ENCODE data around the gene RGL2. TPM values are rescaled to one million over a fixed set of nuclear protein-coding genes. Genes with fewer than 3 reads are reported as not detected.
"Not testable (repeated sequence)": the region's sequence is repeated elsewhere in the genome, so short reads cannot be mapped to it uniquely, and the experiment has no call there.

Gene RGL2
- total RNA-seq, 1 donor from 2014 or later: 66.5 TPM

GRCh38 chr6:33289784-33290315, 8.9 kb downstream of the RGL2 start:
- no peaks in the 10 kb centered on the region for H3K27me3 Mint-ChIP-seq
- ATAC-seq (ENCODE audit: low read depth) (no peak), DNase-seq (no peak)
- CTCF ChIA-PET: interaction anchor here (0.7 to 3.9 kb wide), 6 partner anchors 8 to 55 kb away, joined by 3 to 21 read pairs (median 6); partner anchors contain the start of genes B3GALT4, RPS18 and VPS52
- intact Hi-C loops (cut with micrococcal nuclease): loop anchor here (1.0 to 2.0 kb wide), 6 partner anchors 9 to 90 kb away; partner anchors contain the start of genes B3GALT4, RXRB, SLC39A7 and VPS52
- H3K27ac Mint-ChIP-seq: peak overlapping the region; percentile 95
- no peak for TF ChIP-seq CTCF (IDR thresholded peaks at IDR 0.05)
- H3K36me3 Mint-ChIP-seq (ENCODE audit: low read depth): peaks cover 80% of the 10 kb centered on the region
- peaks cover 48% of the 10 kb centered on the region for H3K4me1 Mint-ChIP-seq
- H3K4me3 Mint-ChIP-seq: peak overlapping the region; percentile 100
- POLR2A ChIA-PET: interaction anchor here (0.6 to 5.4 kb wide), 19 partner anchors 8 to 451 kb away, joined by 3 to 80 read pairs (median 7); partner anchors contain the start of genes B3GALT4, CUTA, RGL2 and RPS18
- H3K9me3 Mint-ChIP-seq: no peaks in the 10 kb centered on the region

GRCh38 chr6:33288921-33289783, 9.6 kb downstream of the RGL2 start, which contains the start of the genes PFDN6 and WDR46:
Gene PFDN6, plus strand, starts transcription at chr6:33289601. Its CDS starts 256 bp downstream, at chr6:33289857.
Gene WDR46, minus strand, starts transcription at chr6:33289239. Its CDS starts 69 bp downstream, at chr6:33289170.
- DNase-seq (peak; percentile 66), ATAC-seq (ENCODE audit: low read depth) (peak; percentile 94)
- peak within 1 kb of the TSS; percentile 100 for H3K4me3 Mint-ChIP-seq
- ChIA-PET CTCF (interaction anchor here (0.7 to 3.9 kb wide), 7 partner anchors 9 to 56 kb away, joined by 3 to 21 read pairs (median 5); partner anchors contain the start of genes B3GALT4, RPS18 and VPS52), POLR2A (interaction anchor here (0.6 to 5.4 kb wide), 29 partner anchors 8 to 1637 kb away, joined by 3 to 80 read pairs (median 6); partner anchors contain the start of genes ABHD16A, B3GALT4, CUTA and HLA-DMA)
- no peaks in the 10 kb centered on the region for H3K9me3 Mint-ChIP-seq
- H3K4me1 Mint-ChIP-seq: peaks cover 48% of the 10 kb centered on the region
- intact Hi-C loops (cut with micrococcal nuclease): loop anchor here (1.0 to 2.0 kb wide), 6 partner anchors 10 to 89 kb away; partner anchors contain the start of genes B3GALT4, RXRB, SLC39A7 and VPS52
- H3K27me3 Mint-ChIP-seq: no peaks in the 10 kb centered on the region
- peak within 1 kb of the TSS; percentile 95 for H3K27ac Mint-ChIP-seq
- TF ChIP-seq CTCF (IDR thresholded peaks at IDR 0.05): no peak
- H3K36me3 Mint-ChIP-seq (ENCODE audit: low read depth): peaks cover 80% of the 10 kb centered on the region

- peaks cover 48% of the 10 kb centered on the region for H3K4me1 Mint-ChIP-seq
- no peak for TF ChIP-seq CTCF (IDR thresholded peaks at IDR 0.05)
- H3K36me3 Mint-ChIP-seq (ENCODE audit: low read depth): peaks cover 80% of the 10 kb centered on the region
- POLR2A ChIA-PET: interaction anchor here (0.6 to 5.4 kb wide), 23 partner anchors 7 to 450 kb away, joined by 3 to 80 read pairs (median 6); partner anchors contain the start of genes B3GALT4, CUTA, HLA-DMA and RGL2
- H3K27ac Mint-ChIP-seq: peak overlapping the region; percentile 95
- H3K27me3 Mint-ChIP-seq: no peaks in the 10 kb centered on the region
- CTCF ChIA-PET: interaction anchor here (1.5 to 3.9 kb wide), 4 partner anchors 11 to 16 kb away, joined by 3 to 21 read pairs (median 8); partner anchors contain the start of genes B3GALT4, RPS18 and VPS52
- intact Hi-C loops (cut with micrococcal nuclease): loop anchor here (2.0 kb wide), 1 partner anchor 40 kb away; no protein-coding TSS in a partner anchor
- peak overlapping the region; percentile 100 for H3K4me3 Mint-ChIP-seq
- ATAC-seq (ENCODE audit: low read depth): no peak
- H3K9me3 Mint-ChIP-seq: no peaks in the 10 kb centered on the region
- no peak for DNase-seq
Measured at GRCh38 chr6:33288141-33288920, 10.4 kb downstream of the RGL2 start.

GRCh38 chr6:33286946-33287914, 11.5 kb downstream of the RGL2 start:
- Mint-ChIP-seq H3K9me3 (no peaks in the 10 kb centered on the region), H3K36me3 (ENCODE audit: low read depth) (peaks cover 79% of the 10 kb centered on the region), H3K4me1 (peaks cover 46% of the 10 kb centered on the region), H3K27ac (no peak overlapping the region), H3K4me3 (peak overlapping the region; percentile 100), H3K27me3 (no peaks in the 10 kb centered on the region)
- CTCF ChIA-PET: interaction anchor here (1.5 to 2.0 kb wide), 2 partner anchors 10 to 14 kb away, joined by 4 to 5 read pairs; partner anchors contain the start of gene B3GALT4
- ATAC-seq (ENCODE audit: low read depth): no peak
- intact Hi-C loops (cut with micrococcal nuclease): no loop called here
- POLR2A ChIA-PET: interaction anchor here (1.1 to 5.4 kb wide), 3 partner anchors 10 to 30 kb away, joined by 5 to 80 read pairs (median 8); partner anchors contain the start of genes B3GALT4, RPS18, VPS52 and ZBTB22
- TF ChIP-seq CTCF (IDR thresholded peaks at IDR 0.05): no peak
- no peak for DNase-seq

- CTCF ChIA-PET, POLR2A ChIA-PET: not testable (repeated sequence)
Measured at GRCh38 chr6:33285214-33285613, 13.5 kb downstream of the RGL2 start.

More at GRCh38 chr6:33285214-33285613, 13.5 kb downstream of the RGL2 start:
- DNase-seq; intact Hi-C loops (cut with micrococcal nuclease); H3K27me3 Mint-ChIP-seq; H3K4me3 Mint-ChIP-seq; ATAC-seq (ENCODE audit: low read depth); H3K9me3 Mint-ChIP-seq; H3K27ac Mint-ChIP-seq: not testable (repeated sequence)
- Mint-ChIP-seq H3K4me1 (peaks cover 36% of the 10 kb centered on the region), H3K36me3 (ENCODE audit: low read depth) (peaks cover 80% of the 10 kb centered on the region)

Data from activated B cell treated with CpG ODN at 0.5 μM for 24 hours (primary cell).